Cardiac fibroblast (primary cell): ENCODE data around the gene SMIM27.

Source experiments
- DNase-seq, 2 donors: peaks; one replicate each; pipeline versions ENCODE4 v3.0.0 to v3.0.0-alpha.2; 2010; ENCODE audit warnings: low read depth in 2 of 2
- H3K4me3 ChIP-seq, 2 donors: replicated peaks in 1 of 2; 1 replicate in 1 of 2; 2 replicates in 1 of 2; pipeline ENCODE4 v1.5.1; 2011; ENCODE audit warnings: low read depth in 2 of 2, low read length in 2 of 2, mild to moderate bottlenecking in 2 of 2, moderate library complexity in 1 of 2
- CTCF ChIP-seq: IDR thresholded peaks from one replicate; pipeline ENCODE4 v1.5.1; 2011; ENCODE audit warnings: low read depth, mild to moderate bottlenecking, low read length, inconsistent platforms

SMIM27 gene

GRCh38 chr9:32571969-32572899 is 20.1 kb downstream of the SMIM27 start:
- peak; percentile 71 for TF ChIP-seq CTCF
- H3K4me3 ChIP-seq: peak overlapping the region; percentile 78 to 88
- peak; percentile 80 to 84 for DNase-seq

DNA sequence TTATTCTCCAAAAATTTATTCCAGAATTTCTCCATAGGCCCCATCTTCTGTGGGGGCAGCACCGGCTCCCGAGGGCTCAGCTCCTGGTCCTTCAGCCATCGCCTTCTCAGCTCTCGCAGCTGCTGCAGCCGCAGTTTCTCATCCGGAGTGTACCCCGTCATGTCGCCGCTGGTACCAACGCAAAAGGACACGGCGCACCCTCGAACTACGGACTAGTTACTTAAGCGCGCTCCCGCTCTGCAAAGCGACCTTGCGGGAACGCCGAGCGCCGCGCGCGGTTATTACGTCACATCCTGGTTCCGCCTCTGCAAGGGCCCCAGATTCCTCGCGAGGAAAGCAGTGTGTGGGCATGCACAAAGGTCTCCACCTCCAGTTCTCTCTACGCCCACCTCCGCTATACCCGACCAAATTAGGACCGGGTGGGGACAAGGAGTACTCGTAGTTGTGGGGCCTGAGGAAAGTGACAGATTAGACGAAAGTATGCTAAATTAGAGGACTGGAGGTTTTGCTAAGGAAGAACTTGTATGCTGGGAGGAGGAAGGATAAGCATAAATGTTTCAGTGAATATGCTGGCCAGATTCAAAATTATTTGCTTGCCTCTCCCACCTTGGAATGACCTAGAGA is 20.9 kb downstream of the SMIM27 start, which contains the start of gene NDUFB6:
Gene NDUFB6 (minus strand): TSS at position 260 of the 624 bp plus-strand sequence. CDS start 99 bp downstream, at position 161.
- peak; percentile 92 to 95 for DNase-seq
- no peak for TF ChIP-seq CTCF
- H3K4me3 ChIP-seq: peak within 1 kb of the TSS; percentile 78 to 88

DNA sequence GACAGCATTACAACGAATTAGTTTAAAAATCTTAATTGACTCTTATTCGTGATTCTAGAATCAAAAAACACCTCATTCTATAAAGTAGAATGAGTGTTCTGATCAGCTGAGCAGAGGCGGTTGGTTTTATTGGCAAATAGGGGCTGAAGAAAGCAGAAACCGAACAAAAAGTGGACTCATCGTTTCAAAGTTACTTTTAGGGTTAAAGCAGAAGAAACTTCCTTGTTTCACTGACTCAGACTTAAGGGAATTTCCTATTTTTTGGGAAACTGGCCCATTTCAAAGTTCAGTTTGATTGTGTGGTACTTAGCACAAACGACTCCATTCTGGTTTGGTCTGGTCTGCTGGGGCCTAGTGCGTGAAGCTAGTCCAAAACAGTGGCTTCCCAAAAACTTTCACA is 21.7 kb downstream of the SMIM27 start:
- TF ChIP-seq CTCF: no peak
- no peak overlapping the region for H3K4me3 ChIP-seq
- no peak for DNase-seq

DNA sequence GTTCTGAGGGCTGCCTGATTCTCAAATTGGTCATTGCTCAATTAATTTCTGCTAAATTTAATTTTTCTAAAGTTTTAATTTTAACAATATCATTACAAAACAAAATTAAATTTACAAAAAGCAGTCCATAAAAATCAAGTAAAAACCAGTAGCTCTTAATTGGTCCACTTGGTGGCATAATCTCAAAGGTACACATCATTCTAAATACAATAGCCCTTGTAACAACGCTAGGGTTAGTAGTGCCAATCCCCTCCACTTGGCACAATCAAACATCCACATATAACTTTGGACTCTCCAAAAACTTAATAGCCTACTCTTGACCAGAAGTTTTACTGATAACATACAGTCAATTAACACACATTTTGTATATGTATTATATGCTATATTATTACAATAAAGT is 22.7 kb downstream of the SMIM27 start:
- no peak overlapping the region for H3K4me3 ChIP-seq
- no peak for DNase-seq
- TF ChIP-seq CTCF: no peak

DNA sequence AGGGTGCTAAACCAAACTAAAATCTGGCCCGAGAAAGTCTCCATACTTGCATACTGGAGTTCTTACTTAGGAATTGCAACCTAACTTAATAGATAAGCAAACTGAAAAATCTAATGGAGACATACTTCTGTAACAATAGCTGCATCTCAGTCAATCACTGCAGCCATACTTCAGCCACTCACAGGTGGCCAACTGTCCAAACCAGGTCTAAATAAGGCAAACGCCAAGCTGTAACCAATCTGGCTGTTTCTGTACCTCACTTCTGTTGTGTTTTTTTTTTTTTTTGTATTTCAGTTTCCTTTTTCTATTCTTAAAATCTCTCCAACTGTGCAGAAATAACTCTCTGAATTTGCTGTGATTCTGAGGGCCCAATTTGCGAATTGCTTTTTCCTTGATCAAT is 25.2 kb downstream of the SMIM27 start:
- DNase-seq: no peak
- H3K4me3 ChIP-seq: no peak overlapping the region
- TF ChIP-seq CTCF: no peak

DNA sequence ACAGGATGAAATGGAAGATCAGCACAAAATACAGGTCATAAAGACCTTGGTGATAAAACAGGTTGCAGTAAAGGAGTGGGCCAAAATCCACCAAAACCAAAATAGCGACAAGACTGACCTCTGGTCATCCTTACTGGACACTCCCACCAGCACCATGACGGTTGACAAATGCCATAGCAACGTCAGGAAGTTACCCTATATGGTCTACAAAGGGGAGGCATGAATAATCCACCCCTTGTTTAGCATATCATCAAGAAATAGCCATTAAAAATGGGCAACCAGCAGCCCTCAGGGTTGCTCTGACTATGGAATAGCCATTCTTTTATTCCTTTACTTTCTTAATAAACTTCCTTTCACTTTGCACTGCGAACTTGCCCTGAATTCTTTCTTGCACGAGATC is 26.8 kb downstream of the SMIM27 start:
- no peak for TF ChIP-seq CTCF
- no peak overlapping the region for H3K4me3 ChIP-seq
- DNase-seq: no peak
